Suprapubic skin (tissue), 4 donors: Measurements from ENCODE around the gene SIK3. TPM values are rescaled to one million over a fixed set of nuclear protein-coding genes. Genes with fewer than 3 reads are reported as not detected.
A peak's percentile ranks its signal among the peaks of the same experiment; 100 is the strongest.

Source experiments
- DNase-seq, 2 donors: peaks; one replicate each; pipeline ENCODE4 v3.0.0-alpha.2; 2019; ENCODE audit warnings: low spot score in 2 of 2
- H3K27ac ChIP-seq: fragments of 200-600 bp; sonication (generic); one replicate; pipeline ENCODE4 v1.5.1; 2019
- H3K27me3 ChIP-seq: fragments of 200-600 bp; sonication (generic); one replicate; pipeline ENCODE4 v1.5.1; 2019
- H3K36me3 ChIP-seq: fragments of 200-600 bp; sonication (generic); one replicate; pipeline ENCODE4 v1.5.1; 2019
- H3K4me1 ChIP-seq: fragments of 200-600 bp; sonication (generic); one replicate; pipeline ENCODE4 v1.5.1; 2019
- H3K4me3 ChIP-seq: fragments of 200-600 bp; sonication (generic); one replicate; pipeline ENCODE4 v1.5.1; 2019; ENCODE audit warnings: mild to moderate bottlenecking
- H3K9me3 ChIP-seq: fragments of 200-600 bp; sonication (generic); one replicate; pipeline ENCODE4 v1.5.1; 2019
- CTCF ChIP-seq, 2 donors: fragments of 200-600 bp in 1 of 2; fragments of 450-650 bp in 1 of 2; sonication (generic) in 1 of 2; IDR thresholded peaks; one replicate each; pipeline ENCODE4 v1.5.1; 2016 to 2019; ENCODE audit warnings: antibody characterized with exemption in 2 of 2, mild to moderate bottlenecking in 1 of 2, moderate library complexity in 1 of 2
- EP300 ChIP-seq: sonication (generic); formaldehyde crosslinking; IDR thresholded peaks from one replicate; pipeline ENCODE4 v1.6.1; 2017; ENCODE audit warnings: antibody characterized with exemption
- POLR2A ChIP-seq, 2 donors: fragments of 450-650 bp; IDR thresholded peaks; one replicate each; pipeline ENCODE4 v1.6.1; 2017; ENCODE audit warnings: antibody characterized with exemption in 2 of 2, mild to moderate bottlenecking in 2 of 2, moderate library complexity in 2 of 2
- POLR2AphosphoS5 ChIP-seq, 3 donors: sonication (generic); formaldehyde crosslinking; IDR thresholded peaks; one replicate each; pipeline ENCODE4 v1.6.1; 2017; ENCODE audit warnings: antibody characterized with exemption in 3 of 3
- WGBS: methylation state at CpG from one replicate; pipeline ENCODE4 v1.1.5; 2018; 5-methylcytosine and 5-hydroxymethylcytosine counted together
- total RNA-seq, 4 donors: library from RNA; depleted of rRNA; stranded (reverse); fragments of >200 nt; gene quantifications; one replicate each; pipeline ENCODE4 v1.1.0, GENCODE V29; 2016

Gene SIK3
- total RNA-seq, 4 donors from 2014 or later, result 31.6 to 60.8 (median 37.5) TPM

GRCh38 chr11:116930177-116930576 is 168.1 kb downstream of the SIK3 start:
- Histone ChIP-seq H3K4me3 (peak overlapping the region; percentile 3), H3K27ac (peak overlapping the region; percentile 2), H3K4me1 (peaks cover 43% of the 10 kb centered on the region), H3K27me3 (no peaks in the 10 kb centered on the region), H3K36me3 (peaks cover 16% of the 10 kb centered on the region), H3K9me3 (no peaks in the 10 kb centered on the region)
- TF ChIP-seq POLR2A (IDR thresholded peaks at IDR 0.05) (no peak), POLR2AphosphoS5 (IDR thresholded peaks at IDR 0.05) (no peak), CTCF (IDR thresholded peaks at IDR 0.05) (no peak), EP300 (no peak)
- WGBS, result 18% methylated on average over 4 of the region's 4 CpGs
- no peak for DNase-seq

DNA sequence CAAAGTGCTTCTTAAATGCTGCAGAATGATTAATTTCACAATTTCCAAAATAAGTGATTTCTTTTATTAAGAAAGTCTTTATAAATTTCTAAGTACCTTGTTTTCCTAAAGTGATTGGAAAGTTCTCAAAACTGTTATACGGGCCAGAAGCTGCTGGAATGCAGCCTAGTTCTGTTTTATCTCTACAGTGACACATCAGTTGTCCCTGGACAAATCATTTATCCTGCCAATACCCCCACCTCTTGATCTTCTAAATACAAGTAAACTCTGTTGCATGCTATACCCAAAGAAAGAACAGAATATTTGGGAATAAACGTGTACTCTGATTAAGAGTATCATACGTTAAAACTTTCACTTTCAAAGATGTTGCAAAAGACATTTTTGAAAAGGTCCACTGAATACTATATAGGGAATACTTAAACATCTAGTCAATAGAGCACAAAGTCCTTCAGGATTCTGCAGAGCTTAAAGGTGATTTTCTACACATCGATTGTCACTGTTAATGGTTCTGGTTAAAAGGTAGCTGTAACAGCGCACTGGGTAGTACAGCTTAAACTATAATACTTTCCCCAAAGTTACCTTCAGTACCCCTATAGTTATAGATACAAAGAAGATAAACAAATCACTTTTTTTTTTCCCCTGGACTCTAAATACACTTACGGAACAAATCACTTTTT is 168.7 kb downstream of the SIK3 start:
- DNase-seq, result no peak
- Histone ChIP-seq H3K27ac (no peak overlapping the region), H3K4me3 (peak overlapping the region; percentile 3), H3K36me3 (peaks cover 22% of the 10 kb centered on the region), H3K27me3 (no peaks in the 10 kb centered on the region), H3K4me1 (peaks cover 43% of the 10 kb centered on the region), H3K9me3 (no peaks in the 10 kb centered on the region)
- no peak for TF ChIP-seq POLR2A (IDR thresholded peaks at IDR 0.05)
- TF ChIP-seq CTCF (IDR thresholded peaks at IDR 0.05), result no peak
- TF ChIP-seq EP300, result no peak
- TF ChIP-seq POLR2AphosphoS5 (IDR thresholded peaks at IDR 0.05), result no peak
- 31% methylated on average over 6 of the region's 6 CpGs for WGBS

DNA sequence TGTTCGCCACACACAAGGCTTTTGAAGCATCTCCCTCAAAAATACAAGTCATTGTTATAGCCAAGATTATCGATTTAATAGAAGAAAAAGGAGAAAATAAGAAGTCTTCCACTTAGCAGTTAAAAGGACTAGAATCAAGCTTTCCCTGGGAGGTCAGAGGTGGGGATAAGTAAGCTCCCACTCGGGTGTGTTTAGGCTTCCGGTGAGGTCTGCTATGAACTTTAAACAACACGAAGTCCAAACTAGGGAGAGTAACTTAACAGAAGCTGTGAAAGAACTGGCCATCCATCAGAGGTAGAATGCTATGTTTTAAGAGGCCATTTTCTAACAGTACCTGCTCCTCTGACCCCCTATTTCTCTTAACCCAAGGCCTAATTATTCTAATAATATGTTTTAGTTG is 169.4 kb downstream of the SIK3 start:
- TF ChIP-seq POLR2AphosphoS5 (IDR thresholded peaks at IDR 0.05) (no peak), EP300 (no peak), CTCF (IDR thresholded peaks at IDR 0.05) (no peak), POLR2A (IDR thresholded peaks at IDR 0.05) (no peak)
- Histone ChIP-seq H3K9me3 (no peaks in the 10 kb centered on the region), H3K36me3 (peaks cover 25% of the 10 kb centered on the region), H3K27ac (no peak overlapping the region), H3K27me3 (no peaks in the 10 kb centered on the region), H3K4me3 (no peak overlapping the region), H3K4me1 (peaks cover 43% of the 10 kb centered on the region)
- DNase-seq, result no peak
- WGBS, result 71% methylated on average over 5 of the region's 5 CpGs

DNA sequence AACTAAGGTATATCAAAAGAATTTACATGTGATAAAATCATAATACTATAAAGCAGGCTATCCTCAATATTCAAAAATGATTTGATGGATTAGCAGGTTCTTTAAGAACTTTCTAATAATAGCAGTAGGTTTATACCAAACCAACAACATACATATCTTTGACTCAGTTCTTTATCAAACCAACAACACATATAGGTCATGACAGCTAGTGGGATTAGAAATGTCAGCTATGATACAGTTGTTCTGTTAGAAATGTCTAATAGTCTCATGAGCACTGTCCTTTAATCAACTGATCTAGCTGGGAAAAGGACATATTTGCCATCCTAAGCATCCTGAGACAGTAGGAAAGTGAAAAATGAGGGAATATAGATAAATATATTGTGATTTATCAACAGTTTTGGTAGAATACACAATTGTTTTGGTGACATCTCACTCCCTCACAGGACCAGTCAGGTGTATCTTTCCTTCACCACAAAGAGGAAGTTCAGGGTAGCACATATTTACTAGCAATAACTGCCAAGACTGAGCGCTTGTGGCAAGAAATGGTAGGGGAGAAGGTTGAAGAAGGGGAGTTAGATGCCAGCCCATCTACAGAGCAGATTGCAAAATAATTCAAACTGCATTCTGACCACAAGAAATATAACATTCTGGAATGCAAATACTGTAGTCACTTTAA is 170.0 kb downstream of the SIK3 start:
- Histone ChIP-seq H3K27ac (no peak overlapping the region), H3K36me3 (peaks cover 25% of the 10 kb centered on the region), H3K4me1 (peaks cover 43% of the 10 kb centered on the region), H3K4me3 (no peak overlapping the region), H3K9me3 (no peaks in the 10 kb centered on the region), H3K27me3 (no peaks in the 10 kb centered on the region)
- TF ChIP-seq POLR2AphosphoS5 (IDR thresholded peaks at IDR 0.05) (no peak), POLR2A (IDR thresholded peaks at IDR 0.05) (no peak), CTCF (IDR thresholded peaks at IDR 0.05) (no peak), EP300 (no peak)
- no peak for DNase-seq
- WGBS, result 85% methylated on average over 1 of the region's 1 CpG

DNA sequence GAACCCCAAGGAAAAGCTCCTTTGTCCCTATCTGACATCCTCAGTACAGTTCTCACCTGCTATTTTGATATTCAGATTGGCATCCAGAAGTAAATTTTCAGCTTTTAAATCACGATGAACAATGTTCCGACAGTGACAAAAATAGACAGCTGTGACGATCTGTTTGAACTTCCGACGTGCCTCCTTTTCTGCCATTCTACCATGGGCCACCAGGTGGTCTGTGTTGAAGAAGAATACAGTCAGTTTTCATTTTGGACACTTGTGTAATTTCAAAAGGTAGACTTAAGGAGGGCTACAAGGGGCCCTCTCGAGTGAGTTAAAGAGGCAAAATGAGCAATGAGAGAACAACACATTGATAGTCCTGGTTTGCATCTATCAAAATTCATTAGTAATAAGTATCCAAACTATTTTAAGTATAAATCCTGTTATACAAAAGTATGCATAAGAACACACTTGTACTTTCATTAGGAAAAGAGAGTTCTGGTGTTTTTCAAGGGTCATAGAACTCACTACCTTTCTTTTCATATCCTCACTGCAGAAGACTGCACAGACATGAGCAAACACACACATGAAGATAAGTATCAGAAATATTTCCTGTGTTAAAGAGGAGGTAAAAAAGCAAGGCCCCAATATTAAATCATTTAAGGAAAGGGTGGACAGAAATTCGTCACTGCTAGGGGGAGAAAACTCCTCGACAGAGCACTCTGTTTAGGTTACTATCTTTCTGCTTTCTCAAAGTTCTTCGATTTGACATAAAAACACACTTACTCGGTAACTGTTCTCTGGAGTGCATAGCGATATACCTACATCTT is 170.9 kb downstream of the SIK3 start:
- Histone ChIP-seq H3K4me3 (no peak overlapping the region), H3K27ac (no peak overlapping the region), H3K9me3 (no peaks in the 10 kb centered on the region), H3K4me1 (peaks cover 38% of the 10 kb centered on the region), H3K27me3 (no peaks in the 10 kb centered on the region), H3K36me3 (peaks cover 25% of the 10 kb centered on the region)
- WGBS, result 86% methylated on average over 11 of the region's 11 CpGs
- TF ChIP-seq POLR2A (IDR thresholded peaks at IDR 0.05), result no peak
- TF ChIP-seq POLR2AphosphoS5 (IDR thresholded peaks at IDR 0.05), result no peak
- peak in 1 of 2 donors; percentile 22 for TF ChIP-seq CTCF (IDR thresholded peaks at IDR 0.05)
- no peak for TF ChIP-seq EP300
- no peak for DNase-seq
